22Rv1 (cell line): Measurements from ENCODE around the gene SLC6A9.

Source experiments
- H3K27ac ChIP-seq: fragments of 450-650 bp; 2 replicates; pipeline ENCODE4 v1.5.1; 2017
- CTCF ChIP-seq: fragments of 450-650 bp; IDR thresholded peaks from 2 replicates; pipeline ENCODE4 v1.5.1; 2017; ENCODE audit warnings: mild to moderate bottlenecking
- ZFX ChIP-seq: fragments of 450-650 bp; IDR thresholded peaks from 2 replicates; pipeline ENCODE4 v1.6.1; 2017; ENCODE audit warnings: antibody characterized with exemption, borderline replicate concordance

Gene SLC6A9

GRCh38 chr1:44048532-44049215 is 17.4 kb upstream of the SLC6A9 start:
- no peak for TF ChIP-seq ZFX
- no peak for TF ChIP-seq CTCF

GRCh38 chr1:44047131-44047530 is 15.9 kb upstream of the SLC6A9 start:
- no peak for TF ChIP-seq CTCF
- no peak for TF ChIP-seq ZFX
- no peak overlapping the region for H3K27ac ChIP-seq

More at GRCh38 chr1:44048532-44049215, 17.4 kb upstream of the SLC6A9 start:
- H3K27ac ChIP-seq, result no peak overlapping the region

GRCh38 chr1:44045064-44045463 is 13.8 kb upstream of the SLC6A9 start:
- TF ChIP-seq CTCF, result no peak
- no peak for TF ChIP-seq ZFX
- no peak overlapping the region for H3K27ac ChIP-seq

GRCh38 chr1:44044071-44044801 is 13.0 kb upstream of the SLC6A9 start:
- H3K27ac ChIP-seq, result no peak overlapping the region

GRCh38 chr1:44043176-44044070 is 12.2 kb upstream of the SLC6A9 start:
- no peak overlapping the region for H3K27ac ChIP-seq
- TF ChIP-seq ZFX, result no peak
- TF ChIP-seq CTCF, result no peak

More at GRCh38 chr1:44044071-44044801, 13.0 kb upstream of the SLC6A9 start:
- no peak for TF ChIP-seq ZFX
- TF ChIP-seq CTCF, result no peak

- TF ChIP-seq ZFX (no peak), CTCF (no peak)
- no peak overlapping the region for H3K27ac ChIP-seq
Measured at GRCh38 chr1:44040846-44041245, 9.6 kb upstream of the SLC6A9 start.
